SJSA1 (cell line): ENCODE measurements around the gene CSMD2. TPM values are rescaled to one million over a fixed set of nuclear protein-coding genes. Genes with fewer than 3 reads are reported as not detected.

ENCODE experiments used
- DNase-seq, 2 experiments: peaks; one replicate each; pipeline ENCODE4 v3.0.0-alpha.2; 2015 to 2020; ENCODE audit warnings: low spot score in 2 of 2, low read depth in 1 of 2
- H3K27ac ChIP-seq: fragments of 250-450 bp; sonication (Bioruptor Pico); 2 replicates; pipeline ENCODE4 v1.5.1; 2020; ENCODE audit warnings: mild to moderate bottlenecking, moderate library complexity
- H3K27me3 ChIP-seq: fragments of 250-450 bp; sonication (Bioruptor Pico); replicated peaks from 2 replicates; pipeline ENCODE4 v1.5.1; 2020; ENCODE audit warnings: mild to moderate bottlenecking, moderate library complexity
- H3K36me3 ChIP-seq: fragments of 250-450 bp; sonication (Bioruptor Pico); 2 replicates; pipeline ENCODE4 v1.5.1; 2020; ENCODE audit warnings: mild to moderate bottlenecking
- H3K4me1 ChIP-seq: fragments of 250-450 bp; sonication (Bioruptor Pico); replicated peaks from 2 replicates; pipeline ENCODE4 v1.6.1; 2021; ENCODE audit warnings: mild to moderate bottlenecking
- H3K4me3 ChIP-seq: fragments of 250-450 bp; sonication (Bioruptor Pico); 2 replicates; pipeline ENCODE4 v1.5.1; 2020; ENCODE audit warnings: mild to moderate bottlenecking
- H3K9me3 ChIP-seq: fragments of 250-450 bp; sonication (Bioruptor Pico); replicated peaks from 2 replicates; pipeline ENCODE4 v1.5.1; 2020; ENCODE audit warnings: mild to moderate bottlenecking
- total RNA-seq: library from RNA; depleted of rRNA; stranded (reverse); fragments of >200 nt; shearing (Covaris generic); gene quantifications from 2 replicates; pipeline ENCODE4 v1.2.3, GENCODE V29; 2014

The CSMD2 gene
- total RNA-seq, 1 experiment from 2014 or later = 0.87 TPM

DNA sequence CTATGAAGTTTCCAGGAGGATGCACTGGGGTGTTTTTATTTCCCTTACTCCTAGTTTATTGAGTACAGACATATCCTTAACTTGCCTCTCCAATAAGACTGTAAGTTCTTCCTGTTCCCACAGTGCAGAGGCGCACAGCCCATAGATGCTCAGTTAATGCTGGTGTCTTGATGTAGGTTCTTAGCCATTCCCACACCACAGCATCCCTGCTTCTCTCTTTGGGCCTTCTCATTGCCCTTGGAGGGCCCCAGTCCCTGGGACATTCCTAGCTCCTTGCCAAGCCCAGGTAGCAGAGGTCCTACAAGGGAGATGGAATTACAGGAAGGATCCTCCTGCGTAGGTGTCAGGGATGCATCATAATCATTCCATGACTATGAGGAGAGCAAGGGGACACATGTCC is 362.8 kb downstream of the CSMD2 start:
- no peak for DNase-seq
- H3K27me3 ChIP-seq = no peaks in the 10 kb centered on the region
- H3K4me3 ChIP-seq = no peak overlapping the region
- no peaks in the 10 kb centered on the region for H3K36me3 ChIP-seq
- no peaks in the 10 kb centered on the region for H3K4me1 ChIP-seq
- H3K9me3 ChIP-seq = peaks cover 4% of the 10 kb centered on the region; the same call in 1 of the 2 replicates
- H3K27ac ChIP-seq = no peak overlapping the region

DNA sequence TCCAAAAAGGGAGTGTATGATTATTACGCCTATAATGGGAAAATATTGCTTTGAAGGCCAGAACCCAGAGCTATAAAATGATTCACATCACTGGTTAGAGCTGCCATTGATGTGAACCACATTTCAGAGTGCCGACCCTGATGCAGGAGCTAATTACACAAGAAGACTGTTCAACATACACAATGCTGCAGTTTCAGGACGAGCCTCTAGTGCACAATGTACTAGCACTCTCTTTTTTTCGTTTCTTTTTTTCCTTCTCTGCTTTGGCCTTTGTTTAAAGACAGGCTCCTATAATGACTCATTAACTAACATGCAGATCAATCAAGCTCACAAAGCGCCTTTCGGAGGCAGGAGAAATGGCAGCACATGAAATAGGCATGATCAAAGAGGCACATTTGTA is 367.2 kb downstream of the CSMD2 start:
- peaks cover 9% of the 10 kb centered on the region; the same call in 1 of the 2 replicates for H3K9me3 ChIP-seq
- no peak overlapping the region for H3K27ac ChIP-seq
- no peak overlapping the region for H3K4me3 ChIP-seq
- no peaks in the 10 kb centered on the region for H3K36me3 ChIP-seq
- no peak for DNase-seq
- no peaks in the 10 kb centered on the region for H3K27me3 ChIP-seq
- H3K4me1 ChIP-seq = no peaks in the 10 kb centered on the region

DNA sequence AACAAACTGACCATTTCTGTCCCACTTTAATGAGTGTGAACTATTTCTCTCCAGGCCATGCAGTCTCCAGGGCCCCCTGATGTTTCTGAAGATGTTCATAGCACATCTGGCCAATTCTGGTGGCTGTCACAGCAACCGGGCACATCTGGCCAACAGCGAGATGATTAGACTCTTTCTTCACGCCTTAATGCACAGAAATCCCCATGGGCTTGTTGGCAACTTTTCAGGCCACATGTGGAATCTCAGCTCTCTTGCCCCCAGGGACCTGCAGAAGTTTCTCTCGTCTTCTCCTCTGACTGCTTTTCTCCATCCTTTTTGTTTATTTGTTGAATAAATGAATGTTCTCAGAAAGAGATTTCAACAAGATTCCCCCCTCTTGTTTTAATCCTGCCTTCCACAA is 372.4 kb downstream of the CSMD2 start:
- no peak for DNase-seq
- Histone ChIP-seq H3K9me3 (0 out of 2 replicates have a peak, but pooled peaks cover 7% of the 10 kb centered on the region), H3K4me3 (no peak overlapping the region), H3K27ac (no peak overlapping the region), H3K36me3 (no peaks in the 10 kb centered on the region), H3K4me1 (no peaks in the 10 kb centered on the region), H3K27me3 (no peaks in the 10 kb centered on the region)

DNA sequence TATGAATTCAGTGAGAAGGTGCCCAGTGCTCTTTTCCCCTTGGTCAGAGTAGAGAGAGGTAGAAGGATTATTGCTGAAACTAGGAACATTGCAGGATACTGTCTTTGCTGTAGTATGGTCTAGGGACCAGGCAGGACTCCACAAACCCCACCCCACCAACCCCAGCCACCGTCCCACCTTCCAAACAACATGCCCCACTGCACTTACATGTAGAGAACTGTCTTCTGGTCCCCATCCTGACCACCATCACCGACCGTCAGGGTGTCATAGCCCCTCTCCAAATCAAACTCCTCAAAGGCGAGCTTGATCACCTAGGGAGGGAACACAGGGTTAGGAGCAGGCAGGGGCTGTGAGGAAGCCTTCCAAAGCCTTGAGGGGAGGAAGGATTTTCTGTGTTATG is 372.8 kb downstream of the CSMD2 start:
- H3K27ac ChIP-seq = no peak overlapping the region
- no peaks in the 10 kb centered on the region for H3K27me3 ChIP-seq
- DNase-seq = no peak
- H3K36me3 ChIP-seq = no peaks in the 10 kb centered on the region
- H3K4me1 ChIP-seq = no peaks in the 10 kb centered on the region
- no peak overlapping the region for H3K4me3 ChIP-seq
- H3K9me3 ChIP-seq = 0 out of 2 replicates have a peak, but pooled peaks cover 7% of the 10 kb centered on the region

DNA sequence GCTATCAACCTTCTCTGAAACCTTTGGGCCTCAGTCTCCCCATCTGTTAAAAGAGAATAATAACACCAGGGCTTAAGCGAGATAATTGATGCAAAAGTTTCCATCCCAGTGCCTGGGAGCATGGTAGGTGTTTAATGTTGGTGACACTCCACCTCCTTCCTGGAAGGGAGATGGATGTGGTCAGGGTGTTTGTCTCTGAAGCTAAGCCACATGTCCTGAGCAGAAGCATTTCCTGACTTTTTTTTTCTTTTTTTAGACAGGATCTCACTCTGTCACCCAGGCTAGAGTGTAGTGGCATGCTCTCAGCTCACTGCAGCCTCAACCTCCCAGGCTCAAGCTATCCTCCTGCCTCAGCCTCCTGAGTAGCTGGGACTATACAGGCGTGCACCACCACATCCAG is 373.8 kb downstream of the CSMD2 start:
- H3K36me3 ChIP-seq = no peaks in the 10 kb centered on the region
- no peaks in the 10 kb centered on the region for H3K27me3 ChIP-seq
- no peak overlapping the region for H3K27ac ChIP-seq
- H3K4me1 ChIP-seq = no peaks in the 10 kb centered on the region
- H3K9me3 ChIP-seq = 0 out of 2 replicates have a peak, but pooled peaks cover 7% of the 10 kb centered on the region
- no peak overlapping the region for H3K4me3 ChIP-seq
- no peak for DNase-seq

DNA sequence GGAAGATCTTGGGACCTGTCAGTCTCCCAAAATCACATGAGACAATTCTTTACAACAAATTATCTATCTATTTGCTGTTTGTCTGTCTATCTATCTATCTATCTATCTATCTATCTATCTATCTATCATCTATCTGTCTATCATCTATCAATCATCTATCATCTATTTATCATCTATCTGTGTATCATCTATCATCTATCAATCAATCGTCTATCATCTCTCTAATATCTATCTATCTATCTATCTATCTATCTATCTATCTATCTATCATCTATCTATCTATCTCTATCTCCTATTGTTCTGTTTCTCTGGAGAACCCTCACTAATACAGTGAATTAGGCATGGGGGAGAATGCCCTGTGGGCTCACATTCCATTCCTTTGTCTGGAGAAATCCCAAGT is 374.5 kb downstream of the CSMD2 start:
- no peak for DNase-seq
- Histone ChIP-seq H3K4me3 (no peak overlapping the region), H3K27ac (no peak overlapping the region), H3K36me3 (no peaks in the 10 kb centered on the region), H3K4me1 (no peaks in the 10 kb centered on the region), H3K27me3 (no peaks in the 10 kb centered on the region), H3K9me3 (0 out of 2 replicates have a peak, but pooled peaks cover 1% of the 10 kb centered on the region)

DNA sequence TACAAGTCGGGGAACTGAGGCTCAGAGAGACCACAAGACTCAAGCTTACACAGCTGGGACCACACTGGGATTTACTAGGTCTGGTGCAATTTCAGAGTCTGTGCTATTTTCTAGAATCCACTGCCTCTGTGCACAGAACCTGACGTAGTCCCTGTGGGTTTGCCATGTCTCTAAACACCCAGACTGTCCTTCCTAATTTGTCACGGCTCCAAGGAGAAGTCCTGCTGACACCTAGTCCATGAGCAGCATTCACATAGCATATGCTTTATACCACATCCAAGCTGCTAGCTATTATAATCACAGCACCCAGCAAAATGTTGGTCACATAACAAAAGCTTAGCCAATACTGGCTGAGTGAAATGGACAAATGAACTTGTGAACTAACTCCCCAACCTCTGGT is 380.2 kb downstream of the CSMD2 start:
- Histone ChIP-seq H3K27me3 (no peaks in the 10 kb centered on the region; the same call in 1 of the 2 replicates), H3K9me3 (no peaks in the 10 kb centered on the region), H3K36me3 (no peaks in the 10 kb centered on the region), H3K4me1 (no peaks in the 10 kb centered on the region), H3K4me3 (no peak overlapping the region), H3K27ac (no peak overlapping the region)
- DNase-seq = no peak

DNA sequence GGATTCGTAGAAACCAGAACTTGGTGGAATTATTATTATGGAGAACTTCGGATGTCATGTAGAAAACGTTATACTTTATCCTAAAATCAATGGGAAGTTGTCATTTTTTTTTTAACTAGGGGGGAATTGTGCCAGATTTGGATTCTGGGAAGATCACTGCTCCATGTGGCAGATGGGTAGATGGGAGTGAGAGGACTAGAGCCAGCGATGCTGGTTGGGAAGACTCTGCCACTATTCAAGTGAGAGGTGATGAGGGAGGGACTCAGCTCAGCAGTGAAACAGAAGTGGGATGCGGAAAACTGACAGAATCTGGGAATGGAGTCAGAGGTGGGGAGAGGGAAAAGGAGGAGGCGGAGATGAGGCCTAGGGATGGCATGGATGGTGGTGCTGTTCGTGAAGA is 382.3 kb downstream of the CSMD2 start:
- Histone ChIP-seq H3K4me1 (no peaks in the 10 kb centered on the region), H3K27me3 (no peaks in the 10 kb centered on the region; the same call in 1 of the 2 replicates), H3K4me3 (no peak overlapping the region), H3K9me3 (no peaks in the 10 kb centered on the region), H3K27ac (no peak overlapping the region), H3K36me3 (no peaks in the 10 kb centered on the region)
- no peak for DNase-seq

DNA sequence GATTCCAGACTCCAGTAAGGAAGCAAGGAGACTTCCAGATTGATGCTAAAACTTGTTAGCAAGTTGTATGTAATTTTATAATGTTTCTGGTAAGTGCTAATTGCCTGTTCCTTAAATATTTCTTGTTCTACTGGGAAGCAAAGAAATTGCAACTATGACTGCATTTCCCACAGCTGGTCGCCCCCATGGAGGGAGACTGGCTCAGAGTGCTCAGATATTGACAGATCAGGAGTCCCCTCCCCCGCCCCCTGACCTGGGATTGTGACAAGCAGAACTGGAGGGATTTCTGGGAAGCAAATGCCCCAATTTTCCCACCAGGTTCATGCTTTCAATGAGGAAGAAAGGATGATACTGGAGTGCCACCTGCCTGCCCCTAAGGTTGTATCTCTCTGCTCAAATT is 383.4 kb downstream of the CSMD2 start:
- Histone ChIP-seq H3K36me3 (no peaks in the 10 kb centered on the region), H3K27ac (no peak overlapping the region), H3K4me3 (no peak overlapping the region), H3K27me3 (no peaks in the 10 kb centered on the region; the same call in 1 of the 2 replicates), H3K9me3 (no peaks in the 10 kb centered on the region), H3K4me1 (no peaks in the 10 kb centered on the region)
- DNase-seq = no peak

DNA sequence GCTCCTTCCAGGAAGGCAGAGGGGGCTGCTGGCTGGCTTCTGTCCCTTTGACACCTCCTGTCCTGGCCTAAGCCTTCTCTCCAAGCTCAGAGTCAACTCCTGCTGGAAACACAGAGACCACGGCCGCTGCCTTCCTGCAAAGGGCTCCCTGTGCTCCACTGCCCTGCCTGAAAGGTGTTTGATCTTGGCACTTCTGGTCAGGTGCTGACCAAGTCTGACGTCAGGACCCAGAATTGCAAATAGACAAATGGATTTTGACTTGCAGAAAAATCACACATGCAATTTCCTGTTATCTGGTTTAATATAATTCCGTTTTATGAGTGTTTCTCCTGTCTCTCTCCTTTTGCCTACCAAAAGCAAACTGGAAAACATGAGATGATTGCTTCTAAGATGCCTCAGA is 387.7 kb downstream of the CSMD2 start:
- no peaks in the 10 kb centered on the region for H3K4me1 ChIP-seq
- no peak overlapping the region for H3K4me3 ChIP-seq
- H3K27ac ChIP-seq = no peak overlapping the region
- no peaks in the 10 kb centered on the region; the same call in 1 of the 2 replicates for H3K27me3 ChIP-seq
- no peaks in the 10 kb centered on the region for H3K36me3 ChIP-seq
- no peaks in the 10 kb centered on the region for H3K9me3 ChIP-seq
- no peak for DNase-seq

DNA sequence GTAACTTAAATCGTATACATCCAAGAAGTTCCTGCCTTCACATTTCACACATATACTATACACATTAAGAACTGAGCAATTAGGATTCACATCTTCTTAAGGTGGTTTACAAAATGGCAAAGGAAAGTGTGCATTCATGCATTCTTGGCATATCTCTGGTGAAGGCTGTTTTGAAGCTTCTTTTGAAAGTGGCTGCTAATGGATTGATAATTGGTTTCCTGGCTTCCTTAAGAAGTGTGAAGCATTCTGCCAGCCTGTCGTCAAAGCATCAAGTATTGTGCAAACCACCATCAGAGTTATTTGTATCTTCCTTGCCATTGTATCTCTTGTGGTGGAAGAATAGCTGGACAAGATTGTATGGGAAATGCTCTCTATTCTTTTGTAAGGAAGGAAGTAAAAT is 396.2 kb downstream of the CSMD2 start:
- Histone ChIP-seq H3K9me3 (no peaks in the 10 kb centered on the region), H3K4me1 (no peaks in the 10 kb centered on the region), H3K27ac (no peak overlapping the region), H3K27me3 (no peaks in the 10 kb centered on the region), H3K36me3 (no peaks in the 10 kb centered on the region), H3K4me3 (no peak overlapping the region)
- DNase-seq = no peak

DNA sequence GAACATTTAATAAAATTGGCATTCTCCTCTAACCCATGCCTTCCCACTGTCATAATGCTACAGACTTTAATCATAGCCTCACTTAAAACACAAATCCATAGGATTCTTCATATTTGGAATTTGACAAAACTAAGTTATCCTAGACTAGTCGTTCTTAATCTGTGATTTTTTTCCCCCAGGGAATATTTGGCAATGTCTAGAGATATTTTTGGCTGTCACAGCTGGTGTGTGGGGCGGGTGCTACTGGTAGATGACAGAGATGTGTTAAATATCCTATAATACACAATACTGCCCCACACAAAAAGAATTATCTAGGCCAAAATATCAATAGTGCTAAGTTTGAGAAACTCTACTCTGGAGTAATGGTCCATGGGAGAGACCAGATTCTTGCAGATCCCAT is 396.9 kb downstream of the CSMD2 start:
- H3K9me3 ChIP-seq = no peaks in the 10 kb centered on the region
- H3K4me1 ChIP-seq = no peaks in the 10 kb centered on the region; the same call in 1 of the 2 replicates
- no peak overlapping the region for H3K27ac ChIP-seq
- no peaks in the 10 kb centered on the region for H3K27me3 ChIP-seq
- no peak overlapping the region for H3K4me3 ChIP-seq
- no peak for DNase-seq
- no peaks in the 10 kb centered on the region for H3K36me3 ChIP-seq

DNA sequence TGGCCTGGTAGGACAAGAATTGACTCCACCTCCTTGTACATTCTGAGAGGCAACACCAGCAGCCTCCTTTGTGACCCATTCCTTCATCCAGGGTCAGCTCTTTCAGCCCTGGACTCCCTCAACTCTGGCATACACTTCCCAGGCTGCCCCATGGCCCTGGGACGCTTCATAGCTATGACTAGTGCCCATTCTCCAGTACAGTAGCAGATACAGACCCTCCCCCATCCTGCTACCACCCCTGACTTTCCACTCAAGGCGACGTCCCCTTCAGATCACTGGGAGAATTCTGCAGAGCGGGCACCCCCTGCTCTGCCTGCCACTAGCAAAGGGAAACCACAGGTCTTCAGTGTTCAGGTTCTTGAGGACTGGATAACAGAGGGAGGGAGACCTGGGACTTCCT is 400.9 kb downstream of the CSMD2 start:
- Histone ChIP-seq H3K4me1 (no peaks in the 10 kb centered on the region; the same call in 1 of the 2 replicates), H3K4me3 (no peak overlapping the region), H3K27me3 (no peaks in the 10 kb centered on the region), H3K9me3 (no peaks in the 10 kb centered on the region), H3K27ac (no peak overlapping the region), H3K36me3 (no peaks in the 10 kb centered on the region)
- no peak for DNase-seq

DNA sequence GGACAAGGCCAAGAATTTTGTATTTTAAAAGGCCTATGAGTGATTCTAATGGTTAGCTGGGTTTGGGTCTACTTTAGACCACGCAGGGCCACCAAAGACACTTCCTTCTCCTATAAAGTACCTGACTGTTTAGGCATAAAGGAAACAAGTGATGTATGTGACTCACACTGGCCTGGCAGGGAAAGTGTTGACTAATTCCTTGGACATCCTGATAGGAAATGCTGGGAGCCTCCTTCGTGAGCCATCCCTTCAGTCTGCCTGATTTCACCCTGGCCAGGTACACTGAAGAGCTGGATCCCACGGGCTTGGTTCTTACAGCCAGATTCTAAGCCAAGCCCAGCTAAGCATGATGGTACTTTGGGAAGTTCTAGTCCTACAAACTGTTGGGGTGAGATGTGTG is 401.6 kb downstream of the CSMD2 start:
- H3K4me3 ChIP-seq = no peak overlapping the region
- H3K27me3 ChIP-seq = no peaks in the 10 kb centered on the region
- no peak for DNase-seq
- H3K4me1 ChIP-seq = no peaks in the 10 kb centered on the region; the same call in 1 of the 2 replicates
- H3K27ac ChIP-seq = no peak overlapping the region
- no peaks in the 10 kb centered on the region for H3K9me3 ChIP-seq
- no peaks in the 10 kb centered on the region for H3K36me3 ChIP-seq

DNA sequence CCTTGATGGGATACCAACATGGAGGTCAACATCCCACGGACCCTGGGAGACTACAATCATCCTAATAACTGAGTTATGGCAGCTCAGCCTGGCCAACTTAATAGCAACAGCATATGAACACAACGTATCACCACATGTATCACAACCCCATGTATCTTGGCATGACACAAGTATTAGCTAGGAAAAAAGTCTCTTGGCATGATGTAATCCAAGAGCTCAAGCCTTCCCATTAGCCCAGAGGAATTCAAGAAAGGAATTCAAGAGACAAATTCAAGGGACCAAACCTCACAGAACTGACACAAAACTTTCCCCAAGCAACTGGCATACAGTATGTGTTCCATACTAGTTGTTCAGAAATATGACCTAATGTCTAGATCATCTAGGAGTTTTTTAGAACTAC is 402.1 kb downstream of the CSMD2 start:
- Histone ChIP-seq H3K4me3 (no peak overlapping the region), H3K4me1 (no peaks in the 10 kb centered on the region; the same call in 1 of the 2 replicates), H3K27ac (no peak overlapping the region), H3K9me3 (no peaks in the 10 kb centered on the region), H3K27me3 (no peaks in the 10 kb centered on the region), H3K36me3 (no peaks in the 10 kb centered on the region)
- DNase-seq = no peak
